HEK293 (cell line): ENCODE results near the gene LYSMD2.

Experiments
- CTCF ChIA-PET: fragments of 350-600 bp; formaldehyde crosslinking; extraction: SDS; loops from one replicate; lab custom pipeline; 2021; ENCODE audit warnings: antibody characterized with exemption; lab: Yijun Ruan, JAX
- POLR2A ChIA-PET: fragments of 300-600 bp; formaldehyde crosslinking; extraction: SDS; loops from one replicate; lab custom pipeline; 2020; ENCODE audit warnings: antibody characterized with exemption, inconsistent platforms; lab: Yijun Ruan, JAX
- H3K27ac ChIP-seq: fragments of 200-500 bp; sonication (Bioruptor generic); 2 replicates; pipeline ENCODE4 v1.5.1; 2014; ENCODE audit warnings: low read depth, low read length, control low read depth, inconsistent platforms; ENCODE audit errors: extremely low read depth
- H3K36me3 ChIP-seq, 2 experiments: fragments of 200-500 bp in 1 of 2; sonication (Bioruptor generic) in 1 of 2; 1 replicate in 1 of 2; 2 replicates in 1 of 2; pipeline ENCODE4 v1.5.1; 2014 to 2017; ENCODE audit warnings: inconsistent platforms in 2 of 2, low read length in 2 of 2; ENCODE audit not compliant: control insufficient read depth in 2 of 2, insufficient read depth in 1 of 2
- H3K4me1 ChIP-seq: fragments of 200-500 bp; sonication (Bioruptor generic); 2 replicates; pipeline ENCODE4 v1.5.1; 2014; ENCODE audit warnings: mild to moderate bottlenecking, low read length, inconsistent platforms; ENCODE audit not compliant: control insufficient read depth, insufficient read depth
- H3K4me3 ChIP-seq: 2 replicates; pipeline ENCODE4 v1.5.1; 2011; ENCODE audit warnings: low read depth, mild to moderate bottlenecking, control low read depth, low read length, moderate library complexity
- H3K9me3 ChIP-seq: fragments of 200-500 bp; sonication (Bioruptor generic); 2 replicates; pipeline ENCODE4 v1.5.1; 2014; ENCODE audit warnings: low read depth, low read length, inconsistent platforms; ENCODE audit not compliant: control insufficient read depth, insufficient read depth
- CTCF ChIP-seq: fragments of 450-650 bp; formaldehyde crosslinking; IDR thresholded peaks from 2 replicates; pipeline ENCODE4 v1.5.1; 2016; ENCODE audit warnings: missing biosample characterization, missing genetic modification characterization
- ELK4 ChIP-seq: IDR thresholded peaks from 2 replicates; pipeline ENCODE4 v1.6.1; 2011; ENCODE audit warnings: mild to moderate bottlenecking, low read depth, low read length, borderline replicate concordance
- FEZF1 ChIP-seq: fragments of 450-650 bp; formaldehyde crosslinking; IDR thresholded peaks from 2 replicates; pipeline ENCODE4 v1.5.1; 2016; ENCODE audit warnings: missing biosample characterization, missing genetic modification characterization
- INSM2 ChIP-seq: fragments of 450-650 bp; formaldehyde crosslinking; IDR thresholded peaks from 2 replicates; pipeline ENCODE4 v1.5.1; 2016; ENCODE audit warnings: missing biosample characterization, missing genetic modification characterization
- KLF8 ChIP-seq: fragments of 450-650 bp; formaldehyde crosslinking; IDR thresholded peaks from 2 replicates; pipeline ENCODE4 v1.5.1; 2016; ENCODE audit warnings: missing biosample characterization, missing genetic modification characterization
- PBX3 ChIP-seq: sonication (generic); formaldehyde crosslinking; IDR thresholded peaks from 2 replicates; pipeline ENCODE4 v1.8.1; 2022; ENCODE audit warnings: mild to moderate bottlenecking, moderate library complexity, missing genetic modification reagents
- PRDM1 ChIP-seq: fragments of 450-650 bp; formaldehyde crosslinking; IDR thresholded peaks from 2 replicates; pipeline ENCODE4; 2016; ENCODE audit warnings: missing biosample characterization, missing genetic modification characterization
- ZNF121 ChIP-seq: fragments of 450-650 bp; formaldehyde crosslinking; IDR thresholded peaks from 2 replicates; pipeline ENCODE4 v1.5.1; 2016; ENCODE audit warnings: missing biosample characterization, missing genetic modification characterization
- ZNF146 ChIP-seq: fragments of 450-650 bp; formaldehyde crosslinking; IDR thresholded peaks from 2 replicates; pipeline ENCODE4 v1.5.1; 2016; ENCODE audit warnings: missing biosample characterization, missing genetic modification characterization
- ZNF174 ChIP-seq: fragments of 450-650 bp; formaldehyde crosslinking; IDR thresholded peaks from 2 replicates; pipeline ENCODE4 v1.5.0; 2017; ENCODE audit warnings: missing biosample characterization, mild to moderate bottlenecking, missing genetic modification characterization
- ZNF19 ChIP-seq: fragments of 450-650 bp; formaldehyde crosslinking; IDR thresholded peaks from 2 replicates; pipeline ENCODE4; 2016; ENCODE audit warnings: missing biosample characterization, missing genetic modification characterization, low read depth
- ZNF2 ChIP-seq: fragments of 450-650 bp; formaldehyde crosslinking; IDR thresholded peaks from 2 replicates; pipeline ENCODE4 v1.5.1; 2016; ENCODE audit warnings: missing biosample characterization, missing genetic modification characterization
- ZNF24 ChIP-seq: fragments of 450-650 bp; formaldehyde crosslinking; IDR thresholded peaks from 2 replicates; pipeline ENCODE4 v1.5.1; 2016; ENCODE audit warnings: missing biosample characterization, missing genetic modification characterization
- ZNF433 ChIP-seq: fragments of 450-650 bp; formaldehyde crosslinking; IDR thresholded peaks from 2 replicates; pipeline ENCODE4 v1.5.1; 2016; ENCODE audit warnings: missing biosample characterization, missing genetic modification characterization, low read depth
- ZNF571 ChIP-seq: fragments of 450-650 bp; formaldehyde crosslinking; IDR thresholded peaks from 2 replicates; pipeline ENCODE4 v1.5.0; 2017; ENCODE audit warnings: missing biosample characterization, missing genetic modification characterization
- ZNF580 ChIP-seq: fragments of 450-650 bp; formaldehyde crosslinking; IDR thresholded peaks from 2 replicates; pipeline ENCODE4 v1.5.1; 2016; ENCODE audit warnings: missing biosample characterization, missing genetic modification characterization
- ZNF626 ChIP-seq: fragments of 450-650 bp; sonication (Bioruptor Pico); formaldehyde crosslinking; IDR thresholded peaks from 2 replicates; pipeline ENCODE4 v1.5.1; 2018; ENCODE audit warnings: missing biosample characterization, missing genetic modification characterization, inconsistent platforms
- ZNF654 ChIP-seq: fragments of 450-650 bp; formaldehyde crosslinking; IDR thresholded peaks from 2 replicates; pipeline ENCODE4 v1.5.1; 2016; ENCODE audit warnings: low read depth, missing biosample characterization, missing genetic modification characterization
- ZNF670 ChIP-seq: fragments of 450-650 bp; formaldehyde crosslinking; IDR thresholded peaks from 2 replicates; pipeline ENCODE4 v1.5.1; 2016; ENCODE audit warnings: missing biosample characterization, missing genetic modification characterization, low read depth
- ZNF777 ChIP-seq: fragments of 450-650 bp; formaldehyde crosslinking; IDR thresholded peaks from 2 replicates; pipeline ENCODE4 v1.5.1; 2017; ENCODE audit warnings: missing biosample characterization, missing genetic modification characterization, borderline replicate concordance

LYSMD2 gene

GRCh38 chr15:51774916-51775315 lies 37.5 kb upstream of the LYSMD2 start:
- TF ChIP-seq INSM2 (no peak), ZNF174 (tag by site-specific recombination) (no peak), ZNF670 (no peak), FEZF1 (no peak), KLF8 (tag by site-specific recombination) (no peak), ZNF626 (tag by site-specific recombination) (no peak), PBX3 (no peak), ZNF24 (tag by site-specific recombination) (no peak), ZNF580 (tag by site-specific recombination) (no peak), PRDM1 (tag by site-specific recombination) (no peak), ZNF433 (no peak), ZNF19 (tag by site-specific recombination) (no peak), CTCF (no peak), ZNF654 (tag by site-specific recombination) (no peak), ZNF121 (tag by site-specific recombination) (no peak)
- no peak overlapping the region for H3K4me3 ChIP-seq
- peaks cover 0 to 17% of the 10 kb centered on the region in 2 experiments; a peak in 1 of 3 replicates for H3K36me3 ChIP-seq
- ChIA-PET POLR2A (no interaction called here), CTCF (interaction anchor here (0.5 to 4.1 kb wide), 5 partner anchors 88 to 612 kb away, joined by 3 to 109 read pairs (median 5); no protein-coding TSS in a partner anchor)
- no peaks in the 10 kb centered on the region for H3K9me3 ChIP-seq
- H3K27ac ChIP-seq = no peak overlapping the region
- H3K4me1 ChIP-seq = no peaks in the 10 kb centered on the region

GRCh38 chr15:51771773-51772172 lies 34.3 kb upstream of the LYSMD2 start:
- ChIA-PET POLR2A (no interaction called here), CTCF (interaction anchor here (1.6 kb wide), 1 partner anchor 122 kb away, joined by 13 read pairs; no protein-coding TSS in a partner anchor)
- no peak overlapping the region for H3K4me3 ChIP-seq
- TF ChIP-seq ZNF146 (tag by site-specific recombination) (no peak), ZNF571 (tag by site-specific recombination) (no peak), ZNF626 (tag by site-specific recombination) (no peak), ZNF777 (no peak), ELK4 (no peak), ZNF2 (tag by site-specific recombination) (no peak)
- H3K27ac ChIP-seq = no peak overlapping the region
- peaks cover 0 to 24% of the 10 kb centered on the region in 2 experiments; a peak in 2 of 3 replicates for H3K36me3 ChIP-seq
- H3K4me1 ChIP-seq = no peaks in the 10 kb centered on the region
- H3K9me3 ChIP-seq = no peaks in the 10 kb centered on the region
